HL-60 (cell line): ENCODE data around the gene CYRIA.

ENCODE experiments used
- DNase-seq, 2 experiments: peaks; one replicate each; pipeline ENCODE4 v3.0.0-alpha.2; 2010 to 2020; ENCODE audit warnings: low read depth in 1 of 2, low spot score in 1 of 2
- H3K27ac ChIP-seq: fragments of 250-450 bp; sonication (Bioruptor Pico); replicated peaks from 2 replicates; pipeline ENCODE4 v1.5.1; 2020; ENCODE audit warnings: mild to moderate bottlenecking, moderate library complexity
- H3K27me3 ChIP-seq: fragments of 250-450 bp; sonication (Bioruptor Pico); 2 replicates; pipeline ENCODE4 v1.5.1; 2021; ENCODE audit warnings: mild to moderate bottlenecking, moderate library complexity; ENCODE audit not compliant: insufficient read depth, poor library complexity, severe bottlenecking
- H3K4me3 ChIP-seq: replicated peaks from 2 replicates; pipeline ENCODE4 v1.5.1; 2011; ENCODE audit warnings: mild to moderate bottlenecking, control low read depth, low read length; ENCODE audit not compliant: insufficient read depth
- CTCF ChIP-seq: IDR thresholded peaks from one replicate; pipeline ENCODE4 v1.5.1; 2011; ENCODE audit warnings: low read length, control low read depth, inconsistent platforms; ENCODE audit not compliant: insufficient read depth
- GABPA ChIP-seq: IDR thresholded peaks from 2 replicates; pipeline ENCODE4 v1.6.1; 2012; ENCODE audit warnings: low read depth

Gene CYRIA

DNA sequence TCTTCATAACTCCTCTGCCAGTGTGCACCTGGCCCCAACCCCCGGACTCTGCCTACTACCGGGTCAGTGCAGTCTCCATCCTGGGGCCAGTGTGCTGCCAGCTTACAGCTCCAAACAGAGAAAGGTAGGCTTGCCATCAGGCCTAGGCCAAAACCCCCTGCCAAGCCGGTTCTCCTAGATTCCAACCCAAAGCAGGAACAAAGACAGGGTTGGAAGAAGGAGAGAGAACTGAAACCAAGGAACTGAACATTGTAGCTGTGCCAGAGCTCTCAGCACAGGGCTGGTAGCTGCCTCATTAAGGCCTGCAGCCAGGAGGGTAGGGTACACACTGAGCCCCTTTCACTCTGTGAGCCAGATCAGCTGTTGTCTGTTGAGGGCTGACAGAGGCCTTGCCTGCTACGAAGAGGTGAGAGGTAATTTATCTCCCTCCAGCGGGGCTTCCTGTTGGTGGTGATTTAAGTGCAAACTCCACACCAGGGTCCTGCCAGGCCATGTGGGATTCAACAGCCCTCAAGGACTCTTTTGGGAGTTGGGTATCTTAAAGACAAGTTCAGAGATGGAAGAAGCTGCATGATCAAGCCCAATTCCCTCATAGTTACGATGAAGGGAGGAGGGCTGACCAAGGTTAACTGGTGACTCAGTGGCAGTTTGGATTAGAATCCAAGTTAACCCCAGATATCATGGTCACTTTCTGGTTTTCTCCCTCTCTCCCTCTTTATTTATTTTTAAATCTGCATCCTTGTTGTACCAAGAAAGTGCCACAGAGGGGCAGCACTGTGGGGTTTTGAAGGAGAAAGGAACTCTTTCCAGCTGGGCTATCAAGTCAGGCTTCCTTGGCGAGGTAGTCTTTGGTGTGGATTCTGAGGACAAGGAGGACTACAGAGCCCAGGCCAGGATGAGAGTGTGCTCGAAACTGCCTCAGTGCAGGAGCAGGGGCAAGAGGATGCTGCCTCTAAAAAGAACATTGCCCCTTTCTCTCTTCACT, 48.1 kb downstream of the CYRIA start:
- TF ChIP-seq GABPA: no peak
- peak; percentile 18 for TF ChIP-seq CTCF
- Histone ChIP-seq H3K27ac (no peak overlapping the region), H3K27me3 (no peaks in the 10 kb centered on the region), H3K4me3 (no peak overlapping the region)
- no peak for DNase-seq
